ENCODE results near the gene SCAF4.

- TF ChIP-seq CTCF (IDR thresholded peaks at IDR 0.05 in 8 of 11, conservative IDR thresholded peaks at IDR 0.05 in 3 of 11), result no peak
- TF ChIP-seq POLR2A (IDR thresholded peaks at IDR 0.05), result no peak
Measured at GRCh38 chr21:31711745-31712285, 20.1 kb downstream of the SCAF4 start.
